PC-9 (cell line): Measurements from ENCODE around the gene AHCTF1.

ENCODE experiments used
- CTCF ChIP-seq: fragments of 200-600 bp; sonication (generic); conservative IDR thresholded peaks from 2 replicates; pipeline ENCODE4 v1.6.1; 2017; ENCODE audit warnings: mixed run types, antibody characterized with exemption, mild to moderate bottlenecking, moderate library complexity
- EZH2 ChIP-seq: fragments of 200-600 bp; sonication (generic); IDR thresholded peaks from 2 replicates; pipeline ENCODE4 v1.8.0; 2017; ENCODE audit warnings: antibody characterized with exemption, low read depth

- no peak; the same call in 1 of the 2 replicates for TF ChIP-seq CTCF
- TF ChIP-seq EZH2, result no peak
Observed at GRCh38 chr1:246907472-246907871, 24.3 kb downstream of the AHCTF1 start.
